IMR-90 (cell line): ENCODE measurements around the gene MGAT5B. TPM values are rescaled to one million over a fixed set of nuclear protein-coding genes. Genes with fewer than 3 reads are reported as not detected.

Experiments
- ATAC-seq: fragments of 200-7000 bp; cut with Tn5 transposase; 2 replicates; pipeline ENCODE4 v1.9.1; 2020; ENCODE audit warnings: low read depth, mild to moderate bottlenecking, moderate library complexity
- BruUV-seq: library from RNA; stranded (reverse); fragments of 400-500 nt; replicated peaks from 2 replicates; lab custom pipeline; 2021; lab: Mats Ljungman, UMichigan
- CTCF ChIA-PET: fragments of 300-600 bp; formaldehyde crosslinking; extraction: SDS; loops from one replicate; lab custom pipeline; 2021; ENCODE audit warnings: antibody characterized with exemption; lab: Yijun Ruan, JAX
- POLR2A ChIA-PET: fragments of 300-600 bp; sonication (Branson Sonifier 250); formaldehyde crosslinking; loops from one replicate; lab custom pipeline; 2022; ENCODE audit warnings: antibody characterized with exemption; ENCODE audit not compliant: unreplicated experiment; lab: Charles Lee
- DNase-seq: peaks from one replicate; pipeline ENCODE4 v3.0.0; 2013
- H2AFZ ChIP-seq: replicated peaks from 2 replicates; pipeline ENCODE3; 2013; ENCODE audit warnings: low read length, mild to moderate bottlenecking; ENCODE audit not compliant: poor library complexity
- H2AK5ac ChIP-seq: 2 replicates; pipeline ENCODE4 v1.6.1; 2013; ENCODE audit warnings: low read depth, low read length, inconsistent platforms
- H2AK9ac ChIP-seq: replicated peaks from 2 replicates; pipeline ENCODE3; 2013; ENCODE audit warnings: mild to moderate bottlenecking, low read depth, low read length, moderate library complexity; ENCODE audit not compliant: poor library complexity
- H2BK120ac ChIP-seq: 2 replicates; pipeline ENCODE4 v1.6.1; 2013; ENCODE audit warnings: low read depth, low read length, inconsistent platforms
- H2BK15ac ChIP-seq: 3 replicates; pipeline ENCODE4 v1.6.1; 2013; ENCODE audit warnings: low read depth, low read length, inconsistent platforms
- H2BK20ac ChIP-seq: 2 replicates; pipeline ENCODE4 v1.6.1; 2013; ENCODE audit warnings: low read depth, mild to moderate bottlenecking, inconsistent platforms, low read length, moderate library complexity
- H2BK5ac ChIP-seq: 2 replicates; pipeline ENCODE4 v1.6.1; 2013; ENCODE audit warnings: mild to moderate bottlenecking, low read depth, low read length, inconsistent platforms; ENCODE audit not compliant: poor library complexity, severe bottlenecking
- H3K14ac ChIP-seq: replicated peaks from 2 replicates; pipeline ENCODE4 v1.6.1; 2013; ENCODE audit warnings: low read depth, low read length, inconsistent platforms
- H3K18ac ChIP-seq: 2 replicates; pipeline ENCODE4 v1.6.1; 2013; ENCODE audit warnings: low read depth, low read length, control low read depth
- H3K23ac ChIP-seq: 2 replicates; pipeline ENCODE4 v1.6.1; 2013; ENCODE audit warnings: low read depth, low read length, inconsistent platforms
- H3K27ac ChIP-seq: 2 replicates; pipeline ENCODE4 v1.5.1; 2013; ENCODE audit warnings: mild to moderate bottlenecking, control low read depth, low read length; ENCODE audit not compliant: insufficient read depth
- H3K27me3 ChIP-seq: 2 replicates; pipeline ENCODE4 v1.6.1; 2013; ENCODE audit warnings: low read length; ENCODE audit not compliant: control insufficient read depth, insufficient read depth
- H3K36me3 ChIP-seq: 2 replicates; pipeline ENCODE4 v1.6.1; 2013; ENCODE audit warnings: low read length, mixed read lengths; ENCODE audit not compliant: control insufficient read depth, insufficient read depth
- H3K4ac ChIP-seq: 2 replicates; pipeline ENCODE4 v1.6.1; 2013; ENCODE audit warnings: low read depth, low read length, inconsistent platforms
- H3K4me1 ChIP-seq: 2 replicates; pipeline ENCODE4 v1.6.1; 2013; ENCODE audit warnings: low read length, mixed read lengths; ENCODE audit not compliant: control insufficient read depth, insufficient read depth
- H3K4me2 ChIP-seq: 2 replicates; pipeline ENCODE4 v1.6.1; 2013; ENCODE audit warnings: low read depth, mild to moderate bottlenecking, control low read depth, low read length, moderate library complexity
- H3K4me3 ChIP-seq: 2 replicates; pipeline ENCODE4 v1.5.1; 2013; ENCODE audit warnings: low read depth, mild to moderate bottlenecking, control low read depth, low read length, moderate library complexity; ENCODE audit not compliant: insufficient read depth
- H3K56ac ChIP-seq: 2 replicates; pipeline ENCODE4 v1.6.1; 2013; ENCODE audit warnings: low read length, inconsistent platforms; ENCODE audit not compliant: insufficient read depth; ENCODE audit errors: extremely low read depth
- H3K79me1 ChIP-seq, 2 experiments: 2 replicates each; pipeline ENCODE4 v1.6.1; 2013; ENCODE audit warnings: low read length in 2 of 2, inconsistent platforms in 1 of 2, low read depth in 1 of 2
- H3K9ac ChIP-seq: 2 replicates; pipeline ENCODE4 v1.6.1; 2013; ENCODE audit warnings: low read depth, low read length, control low read depth
- H3K9me1 ChIP-seq: 2 replicates; pipeline ENCODE4 v1.6.1; 2013; ENCODE audit warnings: low read length, inconsistent platforms; ENCODE audit not compliant: insufficient read depth
- H3K9me3 ChIP-seq: 2 replicates; pipeline ENCODE4 v1.6.1; 2013; ENCODE audit warnings: low read length; ENCODE audit not compliant: control insufficient read depth, insufficient read depth
- H4K20me1 ChIP-seq: 2 replicates; pipeline ENCODE4 v1.6.1; 2013; ENCODE audit warnings: low read length, inconsistent platforms; ENCODE audit not compliant: insufficient read depth
- H4K5ac ChIP-seq: 2 replicates; pipeline ENCODE4 v1.6.1; 2013; ENCODE audit warnings: mild to moderate bottlenecking, low read depth, low read length, control low read depth
- H4K8ac ChIP-seq, 2 experiments: 2 replicates each; pipeline ENCODE4 v1.6.1; 2013; ENCODE audit warnings: low read depth in 2 of 2, low read length in 2 of 2, control low read depth in 1 of 2, inconsistent platforms in 1 of 2
- H4K91ac ChIP-seq: 2 replicates; pipeline ENCODE4 v1.6.1; 2013; ENCODE audit warnings: low read depth, low read length, inconsistent platforms; ENCODE audit not compliant: insufficient read depth
- MXI1 ChIP-seq: IDR thresholded peaks from 2 replicates; pipeline ENCODE4 v1.6.1; 2012; ENCODE audit warnings: low read depth, mild to moderate bottlenecking, low read length, moderate library complexity, borderline replicate concordance
- WGBS, 2 experiments: methylation state at CpG; one replicate each; pipeline versions ENCODE4 v1.1.5 to v1.1.7; 2013; ENCODE audit warnings: missing lambda C conversion rate in 2 of 2; ENCODE audit not compliant: insufficient read length in 1 of 2; ENCODE audit errors: extremely low coverage in 2 of 2; 5-methylcytosine and 5-hydroxymethylcytosine counted together
- dilution Hi-C: fragments of 300-500 bp; cut with HindIII; formaldehyde crosslinking; loops from one replicate; pipeline ENCODE4 v1.14.3; 2018; ENCODE audit warnings: low sequenced_read_pairs; ENCODE audit not compliant: unreplicated experiment
- in situ Hi-C: fragments of 300-500 bp; cut with MboI; formaldehyde crosslinking; loops from 3 replicates; pipeline ENCODE4 v1.14.3; 2019; ENCODE audit warnings: low sequenced_read_pairs, inconsistent platforms, mixed read lengths
- intact Hi-C: fragments of 100-400 bp; cut with micrococcal nuclease; formaldehyde crosslinking; loops from 2 replicates; pipeline ENCODE4 v1.10.0; 2022
- polyA plus RNA-seq, 3 experiments: library from polyadenylated mRNA; depleted of rRNA; stranded (reverse); fragments of >200 nt; gene quantifications; 2 replicates each; pipeline ENCODE4 v1.2.3, GENCODE V29; 2012; ENCODE audit warnings: low replicate concordance in 1 of 3
- total RNA-seq: library from RNA; depleted of rRNA; stranded (reverse); fragments of >200 nt; gene quantifications from 2 replicates; pipeline ENCODE4 v1.2.3, GENCODE V29; 2012

MGAT5B gene
- total and polyA plus RNA-seq, 2 of the 4 experiments (the other 2 are of a cell fraction) = 0.54 to 2.0 TPM

GRCh38 chr17:76955191-76955590 lies 87.0 kb downstream of the MGAT5B start:
- H3K9me1 ChIP-seq = no peaks in the 10 kb centered on the region
- ATAC-seq = no peak
- no peaks in the 10 kb centered on the region for H4K20me1 ChIP-seq
- 100% methylated on average over 1 of the region's 6 CpGs; no CpG with 5 or more reads in 1 of the 2 experiments for WGBS, 2 experiments
- H3K18ac ChIP-seq = no peak overlapping the region
- H3K14ac ChIP-seq = no peak overlapping the region
- no peaks in the 10 kb centered on the region for H3K79me1 ChIP-seq
- no peak overlapping the region for H2BK5ac ChIP-seq
- no peak overlapping the region for H3K9ac ChIP-seq
- H2BK15ac ChIP-seq = no peak overlapping the region
- intact Hi-C loops = no loop called here
- H2AFZ ChIP-seq = no peak overlapping the region
- H3K36me3 ChIP-seq = no peaks in the 10 kb centered on the region
- H3K56ac ChIP-seq = no peak overlapping the region
- no peaks in the 10 kb centered on the region for H3K4me1 ChIP-seq
- ChIA-PET CTCF (no interaction called here), POLR2A (no interaction called here)
- H4K5ac ChIP-seq = no peak overlapping the region
- DNase-seq = no peak
- no peak overlapping the region for H3K23ac ChIP-seq
- no peak overlapping the region for H3K4me2 ChIP-seq
- no peak overlapping the region for H2BK20ac ChIP-seq
- no peak overlapping the region for H4K91ac ChIP-seq
- no TSS peak for BruUV-seq
- peaks cover 27% of the 10 kb centered on the region for H3K27me3 ChIP-seq
- no peak overlapping the region for H3K4me3 ChIP-seq
- H2BK120ac ChIP-seq = no peak overlapping the region
- in situ Hi-C loops = no loop called here
- H2AK5ac ChIP-seq = no peak overlapping the region
- no peak overlapping the region for H3K4ac ChIP-seq
- H3K9me3 ChIP-seq = no peaks in the 10 kb centered on the region
- H3K27ac ChIP-seq = no peak overlapping the region
- H2AK9ac ChIP-seq = no peak overlapping the region
- dilution Hi-C loops = no loop called here
- no peak for TF ChIP-seq MXI1
- H4K8ac ChIP-seq = no peak overlapping the region
